ENCODE results near the gene KDM2A. TPM values are rescaled to one million over a fixed set of nuclear protein-coding genes. Genes with fewer than 3 reads are reported as not detected.

Gene KDM2A
- total RNA-seq, 3 donors from 2014 or later = 47.0 to 64.1 (median 61.9) TPM

GRCh38 chr11:67090717-67091116 is 28.3 kb upstream of the KDM2A start:
- intact Hi-C loops (cut with DNase I; ENCODE audit: low total_unique reads) = no loop called here
- no peaks in the 10 kb centered on the region for H3K4me1 ChIP-seq
- TF ChIP-seq POLR2AphosphoS5 (IDR thresholded peaks at IDR 0.05) (no peak), POLR2A (IDR thresholded peaks at IDR 0.05) (no peak), CTCF (IDR thresholded peaks at IDR 0.05) (no peak)
- no peak overlapping the region for H3K27ac ChIP-seq
- H3K4me3 ChIP-seq = no peak overlapping the region
- H3K36me3 ChIP-seq = no peaks in the 10 kb centered on the region
- H3K27me3 ChIP-seq = no peaks in the 10 kb centered on the region
- no peak for DNase-seq (ENCODE audit: low spot score in 2 of 2)
- H3K9me3 ChIP-seq = no peaks in the 10 kb centered on the region

- H3K4me3 ChIP-seq = no peak overlapping the region
- no peaks in the 10 kb centered on the region for H3K9me3 ChIP-seq
- H3K4me1 ChIP-seq = no peaks in the 10 kb centered on the region
- no peak for TF ChIP-seq CTCF (IDR thresholded peaks at IDR 0.05)
- no peak for TF ChIP-seq POLR2A (IDR thresholded peaks at IDR 0.05)
- TF ChIP-seq POLR2AphosphoS5 (IDR thresholded peaks at IDR 0.05) = no peak
- no peak overlapping the region for H3K27ac ChIP-seq
- no peak for DNase-seq (ENCODE audit: low spot score in 2 of 2)
- intact Hi-C loops (cut with DNase I; ENCODE audit: low total_unique reads) = no loop called here
- H3K27me3 ChIP-seq = no peaks in the 10 kb centered on the region
- no peaks in the 10 kb centered on the region for H3K36me3 ChIP-seq
Measured at GRCh38 chr11:67095214-67095507, 23.9 kb upstream of the KDM2A start.

GRCh38 chr11:67098799-67099429 is 20.1 kb upstream of the KDM2A start:
- Histone ChIP-seq H3K4me3 (no peak overlapping the region), H3K27me3 (no peaks in the 10 kb centered on the region), H3K4me1 (no peaks in the 10 kb centered on the region), H3K9me3 (no peaks in the 10 kb centered on the region), H3K27ac (no peak overlapping the region), H3K36me3 (no peaks in the 10 kb centered on the region)
- DNase-seq (ENCODE audit: low spot score in 2 of 2) = no peak
- intact Hi-C loops (cut with DNase I; ENCODE audit: low total_unique reads) = no loop called here
- no peak for TF ChIP-seq POLR2AphosphoS5 (IDR thresholded peaks at IDR 0.05)
- TF ChIP-seq CTCF (IDR thresholded peaks at IDR 0.05) = no peak
- TF ChIP-seq POLR2A (IDR thresholded peaks at IDR 0.05) = no peak

- peak overlapping the region in 1 of 2 donors; percentile 25 for H3K27ac ChIP-seq
- H3K4me3 ChIP-seq = no peak overlapping the region
- no peaks in the 10 kb centered on the region for H3K36me3 ChIP-seq
- H3K4me1 ChIP-seq = no peaks in the 10 kb centered on the region
- no peak for DNase-seq (ENCODE audit: low spot score in 2 of 2)
- TF ChIP-seq CTCF (IDR thresholded peaks at IDR 0.05) (no peak), POLR2A (IDR thresholded peaks at IDR 0.05) (no peak), POLR2AphosphoS5 (IDR thresholded peaks at IDR 0.05) (no peak)
- no peaks in the 10 kb centered on the region for H3K27me3 ChIP-seq
- intact Hi-C loops (cut with DNase I; ENCODE audit: low total_unique reads) = no loop called here
- no peaks in the 10 kb centered on the region for H3K9me3 ChIP-seq
Measured at GRCh38 chr11:67099831-67100324, 19.2 kb upstream of the KDM2A start.

GRCh38 chr11:67102664-67103063 is 16.4 kb upstream of the KDM2A start:
- no peaks in the 10 kb centered on the region for H3K27me3 ChIP-seq
- H3K27ac ChIP-seq = no peak overlapping the region
- no peaks in the 10 kb centered on the region for H3K4me1 ChIP-seq
- no peaks in the 10 kb centered on the region for H3K36me3 ChIP-seq
- DNase-seq (ENCODE audit: low spot score in 2 of 2) = no peak
- TF ChIP-seq POLR2AphosphoS5 (IDR thresholded peaks at IDR 0.05) (no peak), CTCF (IDR thresholded peaks at IDR 0.05) (no peak), POLR2A (IDR thresholded peaks at IDR 0.05) (no peak)
- H3K4me3 ChIP-seq = no peak overlapping the region
- intact Hi-C loops (cut with DNase I; ENCODE audit: low total_unique reads) = no loop called here
- no peaks in the 10 kb centered on the region for H3K9me3 ChIP-seq
